GM21825 (cell line): ENCODE measurements around the gene CGB1.
"Not testable (repeated sequence)": the region's sequence is repeated elsewhere in the genome, so short reads cannot be mapped to it uniquely, and the experiment has no call there.

Experiments used
- ATAC-seq: cut with Tn5 transposase; IDR thresholded peaks from one replicate; pipeline ENCODE4 v1.9.1; 2021; ENCODE audit warnings: mild to moderate bottlenecking, moderate library complexity; ENCODE audit not compliant: unreplicated experiment

Gene CGB1

GRCh38 chr19:49024233-49024632 lies 12.5 kb downstream of the CGB1 start, which contains the start of gene CGB3:
Gene CGB3 (minus strand): TSS chr19:49024333. CDS start chr19:49023971, 362 bp downstream.
- not testable (repeated sequence) for ATAC-seq

GRCh38 chr19:49022116-49022515 lies 14.6 kb downstream of the CGB1 start:
- ATAC-seq = no peak

GRCh38 chr19:49020931-49021895 lies 15.5 kb downstream of the CGB1 start:
- no peak for ATAC-seq

GRCh38 chr19:49020342-49020741 lies 16.4 kb downstream of the CGB1 start:
- no peak for ATAC-seq

GRCh38 chr19:49019242-49019932 lies 17.3 kb downstream of the CGB1 start:
- ATAC-seq = no peak

- ATAC-seq = not testable (repeated sequence)
Measured at GRCh38 chr19:49018388-49019241, 18.1 kb downstream of the CGB1 start.

GRCh38 chr19:49017666-49018351 lies 18.9 kb downstream of the CGB1 start:
- peak; percentile 38 for ATAC-seq

- ATAC-seq = no peak
Measured at GRCh38 chr19:49017041-49017665, 19.5 kb downstream of the CGB1 start, which contains the start of gene LHB. Gene LHB (minus strand): TSS chr19:49017091. CDS start chr19:49017081, 10 bp downstream.

- ATAC-seq = no peak
Measured at GRCh38 chr19:49016067-49016839, 20.4 kb downstream of the CGB1 start.

- no peak for ATAC-seq
Measured at GRCh38 chr19:49014870-49015255, 21.8 kb downstream of the CGB1 start.

- no peak for ATAC-seq
Measured at GRCh38 chr19:49014123-49014869, 22.4 kb downstream of the CGB1 start.

GRCh38 chr19:49011194-49011593 lies 25.5 kb downstream of the CGB1 start:
- ATAC-seq = no peak

GRCh38 chr19:49010453-49010852 lies 26.2 kb downstream of the CGB1 start:
- ATAC-seq = no peak

GRCh38 chr19:49009828-49010227 lies 26.9 kb downstream of the CGB1 start:
- ATAC-seq = no peak

GRCh38 chr19:49006905-49007304 lies 29.8 kb downstream of the CGB1 start:
- ATAC-seq = no peak

- no peak for ATAC-seq
Measured at GRCh38 chr19:49004964-49005614, 31.6 kb downstream of the CGB1 start.

GRCh38 chr19:49004133-49004532 lies 32.6 kb downstream of the CGB1 start:
- no peak for ATAC-seq
